K562 (cell line): ENCODE measurements around the gene TSPAN18.

Experiments
- FOXM1 ChIP-seq, 2 experiments: fragments of 450-650 bp in 1 of 2; sonication (generic) in 1 of 2; formaldehyde crosslinking in 1 of 2; IDR thresholded peaks; 2 replicates each; pipeline versions ENCODE4 v1.6.1 to v1.9.0; 2017 to 2022; ENCODE audit warnings: low read depth in 2 of 2, mild to moderate bottlenecking in 2 of 2, missing genetic modification reagents in 1 of 2, moderate library complexity in 1 of 2
- TAF1 ChIP-seq: IDR thresholded peaks from 2 replicates; pipeline ENCODE4 v1.6.1; 2011; ENCODE audit warnings: mild to moderate bottlenecking, low read length, moderate library complexity; ENCODE audit not compliant: insufficient read depth, control insufficient read depth, severe bottlenecking; ENCODE audit errors: extremely low read depth
- ZNF224 ChIP-seq: sonication (generic); formaldehyde crosslinking; IDR thresholded peaks from 2 replicates; pipeline ENCODE4 v1.8.0; 2022; ENCODE audit warnings: mild to moderate bottlenecking, missing genetic modification reagents
- ZNF764 ChIP-seq: fragments of 250-450 bp; sonication (Bioruptor Pico); IDR thresholded peaks from 2 replicates; pipeline ENCODE4 v1.4.0; 2020; ENCODE audit warnings: low read depth, mild to moderate bottlenecking, moderate library complexity
- TF ChIP-seq, protein P1 (sequence below), 3 experiments: IDR thresholded peaks in 2 of 3; conservative IDR thresholded peaks in 1 of 3; 2 replicates each; pipeline ENCODE4 v1.5.1; 2011 to 2012; ENCODE audit warnings: low read length in 3 of 3, mild to moderate bottlenecking in 3 of 3, control low read depth in 2 of 3, improper control_type of control experiment in 1 of 3, inconsistent platforms in 1 of 3, low read depth in 1 of 3, mixed read lengths in 1 of 3, moderate library complexity in 1 of 3; ENCODE audit not compliant: insufficient read depth in 2 of 3

DNA sequence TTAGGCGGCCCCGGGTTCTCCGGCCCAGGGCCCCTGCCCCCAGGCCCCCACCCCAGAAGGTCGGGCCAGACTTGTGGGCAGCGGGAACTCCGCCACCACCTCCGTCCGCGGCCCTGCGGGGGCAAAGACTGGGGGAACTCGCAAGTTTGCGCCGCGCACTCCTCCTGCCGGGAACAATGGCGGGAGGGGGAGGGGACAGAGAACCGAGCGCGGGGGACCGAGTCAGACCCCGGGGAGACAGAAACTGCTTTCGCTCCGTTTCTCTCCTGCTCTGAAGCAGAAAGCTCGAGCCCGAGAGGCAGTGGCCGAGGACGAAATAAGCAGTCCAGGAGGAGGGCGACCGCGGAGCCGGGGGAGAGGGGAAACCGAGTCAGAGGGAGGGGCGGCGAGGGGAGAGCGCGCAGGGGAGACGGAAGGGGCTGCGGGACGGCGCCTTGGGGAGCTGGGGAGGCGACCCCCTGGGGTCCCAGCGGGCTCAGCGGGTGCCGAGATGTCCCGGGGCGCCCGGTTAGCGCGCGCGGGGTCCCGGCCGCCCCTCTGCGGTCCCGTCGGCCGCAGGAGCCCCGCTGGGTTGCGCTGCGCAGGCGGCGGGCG is 223.4 kb downstream of the TSPAN18 start:
- TF ChIP-seq TAF1 (no peak), ZNF224 (CRISPR knock-in tag) (no peak), FOXM1 (IDR thresholded peaks at IDR 0.05; ENCODE audit: low read depth) (no peak), FOXM1 (CRISPR knock-in tag; IDR thresholded peaks at IDR 0.05; ENCODE audit: low read depth) (no peak), ZNF764 (CRISPR knock-in tag) (no peak)
- TF ChIP-seq, protein P1, sequence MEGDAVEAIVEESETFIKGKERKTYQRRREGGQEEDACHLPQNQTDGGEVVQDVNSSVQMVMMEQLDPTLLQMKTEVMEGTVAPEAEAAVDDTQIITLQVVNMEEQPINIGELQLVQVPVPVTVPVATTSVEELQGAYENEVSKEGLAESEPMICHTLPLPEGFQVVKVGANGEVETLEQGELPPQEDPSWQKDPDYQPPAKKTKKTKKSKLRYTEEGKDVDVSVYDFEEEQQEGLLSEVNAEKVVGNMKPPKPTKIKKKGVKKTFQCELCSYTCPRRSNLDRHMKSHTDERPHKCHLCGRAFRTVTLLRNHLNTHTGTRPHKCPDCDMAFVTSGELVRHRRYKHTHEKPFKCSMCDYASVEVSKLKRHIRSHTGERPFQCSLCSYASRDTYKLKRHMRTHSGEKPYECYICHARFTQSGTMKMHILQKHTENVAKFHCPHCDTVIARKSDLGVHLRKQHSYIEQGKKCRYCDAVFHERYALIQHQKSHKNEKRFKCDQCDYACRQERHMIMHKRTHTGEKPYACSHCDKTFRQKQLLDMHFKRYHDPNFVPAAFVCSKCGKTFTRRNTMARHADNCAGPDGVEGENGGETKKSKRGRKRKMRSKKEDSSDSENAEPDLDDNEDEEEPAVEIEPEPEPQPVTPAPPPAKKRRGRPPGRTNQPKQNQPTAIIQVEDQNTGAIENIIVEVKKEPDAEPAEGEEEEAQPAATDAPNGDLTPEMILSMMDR (IDR thresholded peaks at IDR 0.05 in 2 of 3, conservative IDR thresholded peaks at IDR 0.05 in 1 of 3; ENCODE audit: insufficient read depth in 2 of 3, low read depth in 1 of 3, low read length in 3 of 3), result no peak
